ENCODE data around the gene AP3B2.
"Not testable (repeated sequence)": the region's sequence is repeated elsewhere in the genome, so short reads cannot be mapped to it uniquely, and the experiment has no call there.

AP3B2 gene

DNA sequence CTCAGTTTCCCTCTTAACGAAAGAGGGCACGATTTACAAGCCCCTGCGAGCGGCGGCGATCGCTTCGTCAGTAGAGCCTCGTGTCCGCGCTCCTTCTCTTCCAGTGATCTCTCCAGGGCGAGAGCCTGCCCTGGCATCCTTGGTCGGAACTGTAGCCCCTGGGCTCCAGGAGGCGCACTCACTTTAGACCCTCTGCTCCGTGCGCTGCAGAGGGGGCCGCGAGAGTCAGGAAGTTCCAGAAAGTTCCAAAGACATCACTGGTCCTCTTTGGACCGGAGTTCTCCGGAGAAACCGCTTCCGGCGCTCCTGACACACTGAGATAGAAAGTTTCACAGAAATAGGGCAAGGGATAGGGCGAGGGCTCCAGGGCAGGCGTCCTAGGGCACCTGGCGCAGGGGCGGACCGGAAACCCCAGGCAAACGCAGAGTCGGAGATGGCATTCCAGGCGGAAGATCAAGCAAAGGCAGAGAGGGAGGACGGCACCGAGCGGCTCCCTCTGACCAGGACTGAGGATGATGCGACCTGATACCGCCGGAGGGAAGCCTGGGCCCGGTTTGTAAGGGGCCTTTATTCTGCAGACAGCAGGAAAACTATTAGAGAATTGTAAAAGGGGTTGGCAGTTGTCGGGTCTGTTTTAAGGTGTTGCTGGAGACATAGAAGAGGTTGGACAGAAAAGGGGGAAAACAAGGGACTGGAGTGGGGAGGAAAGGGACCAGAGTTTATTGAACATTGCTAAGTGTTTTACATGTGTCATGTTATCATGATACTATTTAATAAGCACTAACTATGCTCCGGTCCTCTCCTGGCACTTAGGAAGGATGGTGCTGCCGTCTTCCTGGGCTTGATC lies 61.2 kb downstream of the AP3B2 start:
- DNase-seq (ENCODE audit: low spot score) = peak; percentile 22

DNA sequence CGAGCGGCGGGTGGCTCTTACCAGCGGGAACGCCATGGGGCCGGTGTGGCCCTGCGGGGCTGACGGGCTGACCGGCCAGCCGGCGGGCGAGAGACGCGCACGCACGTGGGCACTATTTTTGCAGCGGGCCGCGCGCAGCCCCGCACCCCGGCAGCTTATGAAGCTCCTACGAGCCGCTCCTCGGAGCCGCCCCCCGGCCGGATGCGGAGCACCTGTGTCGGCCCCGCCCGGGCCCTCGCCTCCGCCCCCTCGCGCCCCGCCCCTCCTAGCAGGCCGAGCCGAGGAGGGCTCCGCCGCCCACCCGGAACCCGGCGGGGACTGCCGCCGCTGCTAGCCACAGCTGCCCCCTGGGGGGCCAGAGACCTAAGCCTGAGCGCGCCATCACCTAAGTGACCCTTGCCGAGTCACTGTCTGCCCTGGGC lies 61.8 kb downstream of the AP3B2 start:
- DNase-seq (ENCODE audit: low spot score) = no peak

DNA sequence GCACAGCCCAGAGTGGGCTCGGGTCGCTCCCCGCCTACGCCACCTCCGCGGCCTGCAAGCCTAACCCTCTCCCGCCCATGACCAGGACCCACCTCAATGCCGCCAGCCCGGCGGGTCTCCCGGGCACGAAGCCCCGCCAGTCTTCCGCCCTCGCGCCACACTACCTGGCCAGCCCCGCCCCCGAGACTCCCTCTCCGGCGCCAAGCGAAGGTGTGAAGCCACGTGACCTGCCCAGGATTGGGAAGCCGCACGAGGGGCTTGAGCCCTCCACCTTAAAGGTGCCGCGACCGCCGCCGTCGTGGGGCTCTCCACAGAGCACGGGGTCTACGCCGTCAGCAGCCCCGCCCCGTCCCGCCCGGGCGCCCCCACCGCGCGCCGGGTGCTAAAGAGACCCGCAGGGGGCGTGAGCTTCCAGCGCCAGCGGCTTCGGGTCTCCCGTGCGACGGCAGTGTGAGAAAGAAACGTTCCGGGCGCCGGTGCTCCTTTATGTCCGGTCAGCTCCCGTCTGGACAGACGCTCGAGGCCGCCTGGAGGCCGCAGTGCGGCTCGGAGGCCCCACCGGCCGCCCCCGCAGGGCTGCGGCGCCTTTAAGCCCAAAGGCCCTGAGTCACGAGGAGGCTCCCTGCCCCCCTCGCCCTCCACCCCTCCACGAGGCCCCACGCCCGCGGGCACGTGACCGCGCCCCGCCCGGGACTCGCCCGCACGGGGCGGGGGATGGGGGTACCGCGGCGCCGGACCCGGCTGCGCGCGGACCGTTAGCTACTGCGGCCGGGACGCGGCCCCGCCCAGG lies 62.4 kb downstream of the AP3B2 start, which contains the start of gene CPEB1:
CPEB1 (minus strand) TSS at position 319 of the 790 bp plus-strand sequence. CDS start 18,904 bp downstream, outside the sequence.
- DNase-seq (ENCODE audit: low spot score) = peak; percentile 83

DNA sequence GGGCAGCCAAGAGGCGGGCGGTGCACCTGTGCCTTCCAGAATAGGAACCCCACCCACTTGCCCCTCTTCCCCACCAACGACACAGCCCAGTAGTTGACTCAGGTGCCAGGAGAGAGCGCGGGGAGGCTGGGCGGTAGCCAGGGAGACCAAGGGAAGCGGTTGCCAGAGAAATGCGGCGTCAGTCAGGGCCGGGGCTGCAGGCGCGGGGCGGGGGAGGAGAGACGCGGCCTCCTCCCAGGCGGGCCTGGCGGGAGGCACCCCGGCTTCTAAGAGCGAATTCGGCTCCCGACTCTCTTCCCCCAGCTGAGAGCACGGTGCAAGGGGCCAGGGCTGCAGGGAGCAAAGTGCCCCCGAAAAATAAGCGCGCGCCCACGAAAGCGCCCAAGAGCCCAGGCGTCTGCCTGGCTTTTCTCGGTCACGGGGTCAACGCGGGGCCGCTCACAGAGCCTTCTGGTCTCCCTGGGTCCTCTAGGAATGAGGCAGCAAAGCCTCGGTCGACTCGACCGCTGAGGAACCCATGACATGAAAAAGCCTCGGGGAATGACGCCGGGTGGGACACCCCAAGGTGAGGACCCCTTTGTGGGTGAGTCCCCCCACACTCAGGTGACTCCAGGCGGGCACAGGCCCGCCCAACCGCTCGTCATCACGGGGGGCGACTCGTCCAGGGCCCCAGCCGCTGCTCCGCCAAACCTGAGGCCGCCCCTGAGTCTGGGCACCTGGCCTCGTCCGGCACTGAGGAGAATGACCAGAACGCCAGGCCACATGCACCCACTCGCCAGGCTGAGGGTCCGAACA lies 63.2 kb downstream of the AP3B2 start:
- peak; percentile 62 for DNase-seq (ENCODE audit: low spot score)

DNA sequence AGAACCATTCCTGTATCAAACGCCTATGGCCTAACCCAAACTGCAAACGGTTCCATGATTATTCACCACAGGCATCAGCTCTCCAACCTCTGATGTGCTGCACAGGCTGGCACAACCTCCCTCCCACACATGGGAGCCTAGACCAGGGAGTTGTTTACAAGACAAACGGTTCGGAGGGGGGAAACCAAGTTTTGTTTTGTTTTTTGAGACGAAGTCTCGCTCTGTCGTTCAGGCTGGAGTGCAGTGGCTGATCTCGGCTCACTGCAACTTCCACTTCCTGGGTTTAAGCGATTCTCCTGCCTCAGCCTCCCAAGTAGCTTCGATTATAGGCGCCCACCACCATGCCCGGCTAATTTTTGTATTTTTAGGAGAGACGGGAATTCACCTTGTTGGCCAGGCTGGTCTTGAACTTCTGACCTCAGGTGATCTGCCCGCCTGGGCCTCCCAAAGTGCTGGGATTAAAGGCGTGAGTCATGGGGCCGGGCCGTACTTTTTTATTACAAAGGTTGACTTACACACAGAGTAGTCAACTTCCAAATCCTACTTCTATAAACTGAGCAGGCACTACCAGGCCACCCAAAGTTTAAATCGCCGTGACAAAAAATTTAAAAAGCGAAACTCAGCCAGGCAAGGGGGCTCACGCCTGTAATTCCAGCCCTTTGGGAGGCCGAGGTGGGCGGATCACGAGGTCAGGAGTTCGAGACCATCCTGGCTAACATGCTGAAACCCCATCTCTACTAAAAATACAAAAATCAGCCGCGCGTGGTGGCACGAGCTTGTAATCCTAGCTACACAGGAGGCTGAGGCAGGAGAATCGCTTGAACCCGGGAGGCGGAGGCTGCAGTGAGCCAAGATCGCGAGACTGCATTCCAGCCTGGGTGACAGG lies 64.5 kb downstream of the AP3B2 start:
- not testable (repeated sequence) for DNase-seq (ENCODE audit: low spot score)

DNA sequence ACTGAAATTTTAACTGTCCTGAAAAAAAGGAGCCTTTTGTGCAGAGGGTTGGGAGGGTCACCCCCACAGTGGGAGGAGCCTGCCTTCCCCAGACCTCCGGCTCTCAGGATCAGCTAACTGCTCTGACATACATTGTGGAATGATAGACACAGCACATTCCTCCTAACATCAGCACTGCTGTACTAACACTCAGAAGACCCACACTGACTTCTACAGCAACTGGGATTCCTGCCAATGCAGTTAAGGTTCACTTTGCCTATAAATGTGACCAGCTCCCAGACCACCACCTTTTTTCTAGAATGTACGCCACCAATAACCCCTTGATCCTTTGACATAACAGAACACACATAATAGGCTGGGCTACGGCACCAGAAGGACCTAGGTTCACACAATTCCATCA lies 65.7 kb downstream of the AP3B2 start:
- DNase-seq (ENCODE audit: low spot score) = no peak

DNA sequence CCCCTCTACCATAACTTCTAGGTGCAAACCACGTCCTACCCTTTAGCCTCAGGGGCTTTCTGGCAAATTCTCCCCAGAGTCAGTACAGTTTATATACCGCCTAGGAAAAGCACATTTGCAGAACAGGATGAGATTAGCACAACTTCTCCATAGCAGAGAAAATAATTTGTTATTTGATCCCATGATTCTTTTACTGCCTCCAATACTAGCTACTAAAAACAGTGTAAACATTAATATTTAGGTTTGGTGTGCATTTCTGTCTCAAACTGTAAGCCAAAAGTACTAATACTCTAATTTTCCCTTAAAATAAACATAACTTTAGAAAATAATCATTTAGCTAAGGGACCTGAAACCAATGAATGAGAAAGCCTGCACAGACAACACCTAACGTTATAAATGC lies 67.0 kb downstream of the AP3B2 start:
- no peak for DNase-seq (ENCODE audit: low spot score)

DNA sequence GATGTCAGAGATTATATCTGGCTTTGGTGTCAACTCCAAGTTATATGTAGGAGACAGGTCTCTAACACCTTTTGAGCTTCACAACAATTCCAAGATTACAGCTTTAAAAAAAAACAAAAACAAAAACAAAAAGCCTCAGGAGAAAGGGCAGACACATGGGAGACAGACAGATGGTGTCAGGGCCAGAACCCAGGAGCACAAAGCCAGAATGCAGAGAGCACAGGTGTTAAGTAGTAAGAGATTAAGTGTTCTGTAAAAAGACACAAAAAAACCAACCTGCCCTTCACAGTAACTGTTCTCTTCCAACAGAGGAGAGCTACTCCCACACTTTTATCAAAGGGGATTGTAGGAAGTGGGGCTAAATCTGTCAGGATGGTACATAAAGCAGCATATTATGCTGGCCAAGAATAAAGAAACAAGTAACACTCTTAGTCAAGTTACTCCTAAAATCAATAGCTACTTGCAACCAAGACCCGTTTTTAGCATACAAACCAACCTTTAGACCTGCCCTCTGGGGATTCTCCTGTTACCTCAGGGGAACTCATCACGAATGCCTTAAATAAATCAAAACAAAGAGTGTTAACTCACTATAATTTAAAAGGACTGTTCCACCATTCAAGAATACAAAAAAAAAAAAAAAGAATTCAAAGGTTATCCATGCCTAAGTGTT lies 68.4 kb downstream of the AP3B2 start:
- no peak for DNase-seq (ENCODE audit: low spot score)

DNA sequence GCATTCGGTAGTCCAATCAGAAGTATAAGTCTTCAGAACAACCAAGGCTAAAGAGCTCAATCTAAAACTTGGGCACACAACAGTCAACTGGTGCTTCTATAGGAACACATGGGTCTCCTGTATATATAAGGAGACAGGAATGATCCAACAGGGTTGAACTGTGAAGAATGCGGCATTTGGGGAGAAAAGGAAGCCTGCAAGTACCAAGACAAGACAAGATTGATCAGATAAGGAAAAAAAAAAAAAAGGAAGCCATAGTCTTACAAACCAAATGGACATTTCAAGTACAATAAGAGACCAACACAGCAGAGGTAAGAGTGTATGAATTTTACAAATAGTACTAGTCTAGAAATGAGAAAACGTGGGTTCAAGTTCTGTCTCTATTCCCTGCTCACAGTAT lies 69.0 kb downstream of the AP3B2 start:
- DNase-seq (ENCODE audit: low spot score) = no peak

DNA sequence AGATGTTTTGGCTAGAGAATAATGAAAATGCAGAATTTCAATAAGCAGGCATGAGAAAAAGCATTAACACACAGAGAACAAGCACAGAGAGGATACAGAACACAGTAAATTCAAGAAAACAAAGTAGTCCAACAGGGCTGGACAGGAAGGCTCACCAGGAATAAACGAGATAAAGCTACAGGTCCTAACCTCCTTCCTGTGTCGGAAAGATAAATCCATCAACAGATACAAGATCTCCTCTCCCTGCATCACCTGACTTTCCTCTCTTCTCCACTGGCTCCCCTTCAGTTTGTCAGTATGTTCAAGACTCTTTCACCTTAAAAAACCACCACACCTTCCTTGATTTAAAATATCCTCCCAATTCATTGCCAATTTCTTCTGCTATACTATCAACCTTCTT lies 73.9 kb downstream of the AP3B2 start:
- DNase-seq (ENCODE audit: low spot score) = no peak

DNA sequence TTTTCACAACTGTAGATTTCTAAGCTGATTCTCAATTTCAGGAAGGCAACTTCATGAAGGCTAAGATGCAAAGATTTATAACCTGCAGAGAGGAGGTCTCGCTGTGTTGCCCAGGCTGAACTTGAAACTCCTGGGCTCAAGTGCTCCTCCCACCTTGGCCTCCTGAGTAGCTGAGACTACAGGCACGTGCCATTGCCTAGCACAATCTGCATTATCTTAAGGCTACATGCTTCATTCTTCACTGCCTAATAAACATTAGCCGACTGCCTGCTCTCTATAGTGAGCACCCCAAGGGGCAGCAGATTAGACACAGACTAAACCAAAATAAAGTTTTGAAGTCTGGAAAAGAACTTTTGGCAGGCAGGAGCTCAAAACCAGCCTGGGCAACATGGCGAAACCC lies 79.6 kb downstream of the AP3B2 start:
- DNase-seq (ENCODE audit: low spot score) = no peak

DNA sequence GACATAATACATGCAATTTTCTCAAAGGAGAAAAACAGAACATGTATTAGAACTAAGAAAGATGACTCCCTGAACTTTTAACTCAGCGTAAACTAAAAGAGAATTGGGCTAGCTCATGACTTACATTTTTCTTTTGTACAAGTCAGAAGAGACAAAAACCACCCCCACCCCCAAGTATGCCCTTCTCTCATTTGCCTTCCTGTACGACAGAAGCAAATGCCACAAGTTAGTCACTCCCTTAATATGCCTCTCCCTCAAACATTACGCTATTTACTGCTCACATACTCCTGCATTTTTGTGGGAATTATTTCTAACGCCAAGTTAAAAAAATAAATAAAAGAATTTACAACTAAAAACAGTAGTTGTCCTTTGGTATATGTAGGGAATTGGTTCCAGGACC lies 84.5 kb downstream of the AP3B2 start:
- no peak for DNase-seq (ENCODE audit: low spot score)

DNA sequence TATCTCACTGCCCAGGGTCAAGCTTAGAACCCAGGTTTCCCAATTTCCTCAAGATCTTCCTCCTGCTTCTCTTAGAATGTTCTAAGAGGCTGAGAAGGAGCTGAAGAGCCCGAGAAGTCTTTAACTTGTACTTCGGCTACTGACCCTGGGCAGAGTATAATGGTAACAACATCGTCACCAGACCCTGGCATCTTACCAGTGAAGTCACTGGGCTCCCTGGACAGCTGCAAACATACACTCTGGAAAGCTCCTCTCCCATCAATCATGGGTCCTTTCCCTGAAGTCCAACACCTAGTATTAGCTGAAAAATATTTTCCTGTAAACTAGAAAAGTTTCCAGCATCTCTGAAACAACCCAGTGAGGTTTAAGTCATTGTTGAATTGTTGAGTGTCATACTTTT lies 85.2 kb downstream of the AP3B2 start:
- no peak for DNase-seq (ENCODE audit: low spot score)

DNA sequence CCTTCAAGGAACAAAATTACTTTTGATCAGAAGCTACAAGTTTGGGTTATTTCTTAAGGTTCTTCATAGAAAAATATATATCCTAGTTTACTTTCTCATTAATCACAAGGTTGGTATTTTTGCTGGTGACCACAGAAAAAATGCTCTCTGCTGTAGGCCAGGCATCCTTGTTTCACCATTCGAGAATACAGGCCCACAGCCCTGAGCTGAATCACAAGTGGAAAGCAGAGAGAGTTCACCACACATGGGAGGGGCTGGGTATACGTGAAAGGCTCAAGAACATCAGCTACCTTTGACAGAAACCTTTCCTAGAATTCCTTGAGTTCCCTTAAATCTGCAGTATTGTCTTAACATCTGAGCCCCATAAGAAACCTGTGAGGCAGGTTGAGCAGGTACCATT lies 85.7 kb downstream of the AP3B2 start:
- DNase-seq (ENCODE audit: low spot score) = no peak

DNA sequence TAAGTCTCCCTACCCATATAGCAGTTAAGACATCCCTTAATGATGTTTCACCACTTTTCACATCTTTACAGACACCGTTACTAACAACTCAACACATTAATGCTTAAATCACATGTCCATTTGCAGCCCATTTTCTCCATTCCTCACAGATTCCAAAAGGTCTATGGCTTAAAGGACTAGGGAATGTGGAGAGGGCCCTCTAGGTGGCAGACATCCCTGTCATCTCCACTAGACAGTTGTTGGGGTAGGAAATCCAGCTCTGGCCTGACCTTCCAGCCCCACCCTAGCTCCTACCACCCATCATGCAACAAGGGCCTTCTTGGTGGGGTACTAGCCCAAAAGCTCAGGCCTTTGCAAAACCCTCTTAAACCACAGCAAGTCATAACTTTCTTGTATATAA lies 87.7 kb downstream of the AP3B2 start:
- peak; percentile 20 for DNase-seq (ENCODE audit: low spot score)

DNA sequence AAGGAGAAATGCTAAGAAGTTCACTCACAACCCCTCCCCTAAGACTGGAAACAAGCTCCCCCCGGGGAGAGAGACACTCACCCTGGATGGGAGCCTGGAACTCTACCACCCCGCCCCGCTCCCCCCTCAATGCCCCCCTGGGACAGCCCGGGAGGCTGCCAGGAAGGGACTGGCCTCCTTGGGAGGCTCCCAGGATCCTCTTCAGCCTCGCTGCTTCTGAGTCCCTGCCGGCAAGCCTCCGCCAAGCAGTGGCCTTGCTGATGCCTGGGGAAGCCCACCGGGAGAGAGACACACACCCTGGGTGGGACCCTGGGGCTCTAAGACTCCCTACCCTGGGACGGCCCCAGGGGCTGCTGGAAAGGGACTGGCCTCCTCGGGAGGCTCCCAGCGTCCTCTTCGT lies 95.9 kb downstream of the AP3B2 start:
- no peak for DNase-seq (ENCODE audit: low spot score)

DNA sequence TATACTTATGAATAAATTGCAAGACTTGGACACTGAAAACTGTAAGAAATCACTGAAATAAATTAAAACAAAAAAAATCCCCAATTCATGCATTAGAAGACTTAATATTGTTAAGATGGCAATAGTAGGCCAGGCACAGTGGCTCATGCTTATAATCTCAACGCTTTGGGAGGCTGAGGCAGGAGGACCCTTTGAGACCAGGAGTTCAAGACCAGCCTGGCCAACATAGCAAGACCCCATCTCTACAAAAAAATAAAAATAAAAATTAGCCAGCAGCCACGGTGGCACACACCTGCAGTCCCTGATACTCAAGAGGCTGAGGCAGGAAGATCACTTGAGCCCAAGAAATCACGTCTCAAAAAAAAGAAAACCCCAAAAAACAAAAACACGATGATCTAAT lies 98.3 kb downstream of the AP3B2 start:
- no peak for DNase-seq (ENCODE audit: low spot score)
